GM21367 (cell line): Measurements from ENCODE around the gene ATP6V1B1.

Source experiments
- ATAC-seq: cut with Tn5 transposase; IDR thresholded peaks from one replicate; pipeline ENCODE4 v1.9.1; 2021; ENCODE audit not compliant: unreplicated experiment

The ATP6V1B1 gene

DNA sequence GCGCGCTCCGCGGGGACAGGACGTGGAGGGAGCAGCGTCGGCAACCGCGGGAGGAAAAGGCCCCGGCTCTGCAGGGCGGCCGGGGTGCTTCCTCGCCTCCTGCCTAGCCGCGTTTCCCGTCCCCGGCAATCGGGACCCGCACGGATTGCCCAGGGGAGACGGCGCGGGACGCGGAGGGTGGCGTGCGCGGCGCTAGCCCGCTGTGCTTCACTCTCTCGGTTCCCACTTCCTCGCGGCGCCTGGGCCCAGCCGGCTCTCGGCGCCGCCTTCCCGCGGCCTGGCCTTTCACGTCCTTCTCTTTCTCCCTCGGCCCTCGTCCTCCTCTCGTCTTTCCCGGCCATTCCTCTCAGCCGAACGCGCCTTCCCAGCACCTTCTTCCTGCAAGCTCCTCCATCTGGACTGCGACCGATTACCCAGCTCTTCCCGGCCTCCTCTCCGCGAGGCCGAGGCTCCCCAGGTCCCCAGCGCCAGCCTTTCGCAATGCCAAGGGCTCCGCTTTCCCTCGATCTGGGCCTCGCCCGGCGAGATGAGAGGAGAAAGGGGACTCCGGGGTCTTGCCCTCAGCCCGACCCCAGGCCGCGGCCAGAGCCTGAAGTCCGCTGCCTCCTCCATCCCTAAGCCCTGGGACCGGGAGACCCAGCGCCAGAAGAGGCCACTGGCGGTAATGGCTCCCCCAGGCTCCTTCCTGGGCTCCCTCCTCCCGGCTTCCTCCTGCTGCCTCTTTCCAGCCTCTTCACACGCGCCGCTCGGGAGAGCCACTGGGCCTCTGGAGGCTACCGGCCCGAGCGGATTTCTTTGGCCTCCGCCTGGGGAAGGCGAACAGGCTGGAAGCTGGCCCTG lies 34.3 kb upstream of the ATP6V1B1 start:
- no peak for ATAC-seq

DNA sequence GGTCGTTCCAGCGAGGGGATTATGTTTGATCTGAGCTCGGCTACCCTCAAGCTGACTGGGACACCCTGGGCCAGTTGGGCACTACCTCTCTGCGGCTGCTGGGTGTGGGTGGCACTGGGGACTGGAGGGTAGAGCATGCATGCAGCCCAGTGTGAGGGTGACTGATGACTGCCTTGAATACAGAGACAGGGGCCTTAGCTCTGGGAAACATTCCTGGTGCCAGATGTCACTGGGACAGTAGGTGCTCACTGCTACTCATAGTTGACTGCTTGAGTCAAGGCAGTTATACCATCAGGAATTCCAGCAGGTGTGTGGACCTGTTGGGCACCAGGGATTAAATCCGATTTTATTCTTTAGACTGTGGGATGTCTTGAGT lies 33.6 kb upstream of the ATP6V1B1 start:
- no peak for ATAC-seq

DNA sequence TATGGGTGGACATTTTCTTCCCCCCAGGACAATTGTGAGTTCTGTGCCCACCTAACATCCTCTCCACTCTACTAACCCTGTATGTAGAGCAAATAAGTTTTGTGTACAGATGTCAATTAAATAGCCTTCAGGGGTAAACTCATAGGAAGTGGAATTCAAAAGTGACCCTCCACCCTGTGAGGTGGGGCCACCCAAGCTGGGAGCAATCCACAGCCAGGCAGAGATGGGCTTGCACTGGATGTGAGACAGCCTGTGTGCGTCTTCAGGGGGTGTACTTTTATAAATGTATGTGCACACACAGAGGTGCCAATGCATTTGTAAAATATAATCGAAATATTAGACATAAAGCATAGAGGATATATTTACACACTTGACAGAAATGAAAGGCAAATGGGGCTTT lies 33.1 kb upstream of the ATP6V1B1 start:
- ATAC-seq = no peak

DNA sequence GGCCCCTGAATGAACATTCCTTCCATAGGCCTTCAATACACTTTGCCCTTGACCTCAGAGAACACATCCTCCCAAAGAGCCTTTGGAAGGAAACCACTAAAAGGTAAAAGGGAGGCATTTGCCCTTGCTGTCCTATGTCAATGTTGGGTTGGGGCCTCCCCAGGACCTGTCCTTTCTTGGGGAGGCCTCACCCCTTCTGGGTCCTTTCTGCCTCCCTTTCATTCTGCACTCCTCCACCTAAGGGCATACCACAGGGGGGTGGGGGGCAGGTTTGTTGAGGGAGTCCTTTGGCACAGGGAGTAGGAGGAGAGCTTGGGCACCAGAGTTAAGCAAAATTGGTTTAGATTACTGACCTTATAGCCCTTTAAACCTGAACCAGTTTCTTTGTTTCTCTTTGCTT lies 32.5 kb upstream of the ATP6V1B1 start:
- ATAC-seq = no peak

DNA sequence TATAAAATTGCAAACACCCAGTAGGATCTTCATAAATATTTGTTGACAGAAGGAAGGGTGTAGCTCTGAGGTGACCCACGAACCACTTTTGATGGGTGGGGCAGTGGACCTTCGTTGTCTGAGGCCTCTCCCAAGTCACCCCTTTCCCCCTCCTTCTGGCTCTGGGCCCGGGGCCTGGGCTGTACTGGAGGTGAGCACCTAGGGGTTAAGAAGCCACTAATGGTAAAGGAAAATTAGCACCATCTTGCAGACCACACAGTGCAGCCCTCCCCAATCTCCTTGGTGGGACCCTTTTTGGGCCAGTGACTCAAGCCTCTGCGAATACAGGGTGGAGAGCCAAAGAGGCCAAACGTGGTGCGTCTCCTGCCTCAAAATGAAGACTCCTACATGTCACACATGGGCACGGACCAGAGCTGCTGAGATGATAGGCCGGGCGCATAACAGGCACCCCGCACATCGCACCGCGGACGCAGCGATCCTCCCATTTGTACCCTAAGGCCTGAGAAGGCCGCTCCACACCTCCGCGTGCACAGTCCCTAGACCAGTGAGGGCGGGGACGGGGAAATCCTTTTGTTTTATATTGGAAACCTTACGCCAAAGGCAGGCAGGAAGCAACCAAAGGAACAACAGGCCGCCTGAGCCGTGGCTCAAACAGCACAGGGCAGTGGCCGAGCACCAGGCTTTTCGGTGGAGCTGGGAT lies 31.9 kb upstream of the ATP6V1B1 start:
- no peak for ATAC-seq

DNA sequence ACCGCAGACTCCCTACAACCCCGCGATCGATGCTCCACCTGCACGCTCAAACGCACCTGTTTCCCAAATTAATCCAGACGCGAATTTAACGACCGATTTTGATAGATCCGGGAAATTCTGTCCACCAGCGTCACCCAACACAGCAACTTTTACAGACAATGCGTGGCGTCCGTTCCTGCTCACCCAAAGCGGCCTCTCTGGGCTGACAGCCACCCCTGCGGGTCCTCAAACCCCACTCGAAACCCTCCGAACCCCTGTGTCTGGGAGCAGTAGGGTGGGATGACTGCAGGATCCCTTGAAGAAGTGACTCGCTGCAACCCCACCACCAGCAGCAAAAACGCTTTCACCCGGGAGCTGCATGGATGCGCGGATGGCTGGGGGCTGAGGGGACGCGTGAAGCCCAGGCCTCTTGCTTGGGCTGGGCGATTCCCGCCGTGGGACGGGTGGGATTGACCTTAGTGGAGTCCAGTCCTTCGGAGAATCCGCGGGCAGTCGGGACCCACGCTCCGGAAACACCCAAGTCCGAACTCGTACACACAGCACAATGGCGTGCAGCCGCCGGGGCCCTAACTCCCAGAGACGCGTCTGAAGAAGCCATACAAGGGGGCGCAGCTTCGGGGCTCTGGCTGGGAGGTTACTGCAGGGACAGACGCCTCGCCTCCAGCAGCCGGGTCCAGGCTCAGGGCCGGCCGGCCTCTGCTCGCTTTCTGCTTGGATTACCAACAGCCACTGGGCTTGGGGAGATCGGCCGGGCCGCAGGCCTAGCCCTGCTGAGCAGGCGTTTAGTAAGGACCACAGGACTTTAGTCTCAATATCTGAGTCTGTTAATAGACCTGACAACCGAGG lies 31.1 kb upstream of the ATP6V1B1 start:
- no peak for ATAC-seq

DNA sequence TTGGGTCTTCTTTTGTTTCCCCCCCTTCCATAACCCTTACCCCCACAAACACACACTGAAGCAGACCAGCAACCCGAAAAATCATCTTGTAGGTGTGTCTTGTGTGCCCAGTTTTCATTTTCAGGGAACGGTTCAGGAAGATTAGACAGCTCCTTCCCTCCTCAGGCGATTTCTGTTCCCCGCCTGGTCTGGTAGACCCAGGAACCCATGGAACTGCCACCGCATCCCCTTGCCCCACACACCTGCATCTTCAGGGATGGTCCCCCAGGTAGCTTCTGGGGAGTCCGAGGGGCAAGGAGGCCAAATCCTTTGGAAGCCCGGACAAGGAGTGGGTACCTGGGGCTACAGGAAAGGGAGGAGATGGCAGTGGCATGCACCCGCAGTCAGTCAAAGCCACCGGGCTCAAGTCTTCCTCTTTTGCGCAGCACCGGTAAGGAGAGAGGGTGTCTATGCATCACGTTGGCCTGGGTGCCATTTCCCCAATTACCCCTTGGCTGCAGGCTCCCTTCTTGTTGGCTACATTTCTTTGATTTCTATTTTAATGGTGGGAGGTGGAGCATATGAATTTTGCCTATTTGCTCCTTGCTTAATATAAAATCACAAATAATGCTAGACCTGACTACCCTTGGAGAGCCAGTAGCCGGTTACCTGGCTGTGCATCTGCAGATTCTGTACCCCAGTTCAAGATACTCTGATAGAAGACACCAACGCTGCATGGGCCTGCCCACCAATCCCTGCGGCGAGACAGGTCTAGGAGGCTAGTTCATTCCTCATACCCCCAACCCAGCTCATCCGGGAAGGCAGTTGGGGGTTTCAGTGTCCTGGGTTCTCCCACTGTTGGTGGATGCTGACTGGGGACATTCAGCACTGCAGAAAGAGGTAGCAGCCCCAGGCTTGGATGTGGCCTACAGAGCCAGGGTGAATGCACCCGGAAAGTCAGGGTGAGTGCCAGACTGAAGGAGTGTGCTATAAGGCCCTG lies 30.0 kb upstream of the ATP6V1B1 start:
- ATAC-seq = no peak

DNA sequence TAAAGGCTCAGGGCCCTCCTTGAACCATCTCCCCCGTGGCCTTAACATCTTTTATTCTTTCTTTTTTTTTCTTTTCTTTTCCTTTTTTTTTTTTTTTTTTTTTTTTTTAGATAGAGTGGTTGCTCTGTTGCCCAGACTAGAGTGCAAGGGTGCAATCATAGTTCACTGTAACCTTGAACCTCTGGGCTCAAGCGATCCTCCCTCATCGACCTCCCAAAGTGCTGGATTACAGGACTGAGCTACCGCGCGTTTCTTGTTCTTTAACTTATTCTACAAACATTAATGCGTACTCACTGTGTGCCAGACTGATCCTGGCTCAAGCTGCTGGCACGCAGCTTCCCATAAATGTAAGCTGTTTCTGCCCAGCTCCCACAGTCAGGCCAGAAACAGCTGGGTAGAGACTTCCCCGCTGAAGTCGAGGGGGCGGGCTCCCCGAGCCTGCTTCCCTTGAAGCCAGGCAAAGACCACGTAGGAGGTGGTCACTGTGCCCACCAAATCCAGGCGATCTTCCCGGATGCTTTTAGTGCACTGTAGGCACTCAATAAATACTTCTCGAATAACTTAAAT lies 29.2 kb upstream of the ATP6V1B1 start:
- no peak for ATAC-seq

DNA sequence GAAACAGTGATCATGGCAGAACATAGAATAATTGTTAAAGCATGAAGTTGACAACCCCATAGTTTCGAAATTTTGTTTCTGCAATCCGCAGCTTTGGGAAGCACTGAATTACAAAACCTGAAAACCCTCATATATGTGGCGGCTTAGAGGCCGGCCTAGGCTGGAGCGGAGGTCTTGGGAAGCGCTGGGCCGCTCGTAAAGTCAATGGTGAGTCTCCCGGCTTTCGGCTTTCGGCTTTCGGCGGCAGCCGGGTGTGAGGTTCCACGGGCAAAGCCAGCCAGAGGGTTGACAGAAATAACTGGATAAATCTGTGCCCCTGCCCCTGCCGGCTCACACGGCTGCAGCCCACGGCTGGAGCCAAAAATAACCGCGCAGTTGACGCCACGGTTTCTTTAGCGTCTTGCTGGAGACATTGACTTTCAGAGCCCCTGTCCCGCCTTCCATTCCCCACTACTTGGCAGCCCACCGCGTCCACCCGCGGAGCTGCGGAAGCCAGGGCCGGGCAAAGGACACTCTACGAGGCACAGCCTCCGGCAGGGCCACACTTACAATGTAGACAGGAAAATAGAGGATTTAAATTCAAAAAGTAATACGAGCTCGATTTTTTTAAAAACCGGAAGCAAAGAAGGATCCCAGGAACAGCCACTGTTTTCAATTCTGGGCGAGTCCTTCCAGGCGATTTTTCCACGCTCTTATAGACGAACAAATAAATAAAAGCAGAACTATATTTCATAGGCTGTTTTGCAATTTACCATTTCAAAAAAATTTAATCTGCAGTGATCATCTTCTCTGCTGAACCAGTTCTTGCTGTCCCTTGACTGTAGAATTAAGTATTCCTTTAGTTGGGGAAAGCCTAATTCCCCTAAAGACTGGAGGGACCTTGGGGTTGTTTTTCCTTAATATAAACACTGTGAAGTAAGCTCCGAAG lies 28.3 kb upstream of the ATP6V1B1 start:
- no peak for ATAC-seq

DNA sequence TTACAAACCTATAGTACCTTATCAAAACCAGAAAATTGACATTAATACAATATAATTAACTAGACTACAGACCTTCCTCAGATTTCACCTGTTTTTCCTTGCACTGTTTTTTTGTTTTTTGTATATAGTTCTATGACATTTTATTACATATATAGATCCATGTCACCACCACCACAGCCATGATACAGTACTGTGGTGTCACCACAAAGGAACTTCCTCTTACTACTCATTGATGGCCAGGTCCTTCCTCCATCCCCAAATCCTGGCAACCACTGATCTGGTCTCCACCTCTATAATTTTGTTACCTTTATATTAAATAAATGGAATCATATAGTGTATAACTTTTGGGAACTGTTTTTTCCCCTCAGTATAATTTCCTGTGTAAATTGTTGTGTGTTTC lies 19.4 kb upstream of the ATP6V1B1 start:
- no peak for ATAC-seq

DNA sequence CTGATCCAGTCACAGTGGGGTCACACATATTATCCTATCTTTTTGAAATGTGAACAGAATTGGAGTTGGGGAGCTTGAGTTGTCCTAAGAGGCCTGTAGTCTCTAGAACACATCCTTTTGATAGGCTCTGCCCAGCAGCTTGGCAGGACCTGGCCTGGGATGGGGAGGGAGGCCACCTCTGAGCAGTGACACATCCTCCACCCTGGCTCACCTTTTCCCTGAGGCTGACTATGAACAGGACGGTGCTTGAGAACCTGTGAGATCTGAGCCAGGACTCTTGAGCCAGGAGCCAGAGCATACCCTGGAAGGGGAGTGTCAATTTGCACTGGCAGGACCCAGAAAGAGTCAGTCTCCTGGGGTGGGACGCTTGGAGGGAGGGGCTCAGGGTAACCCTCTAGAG lies 17.7 kb upstream of the ATP6V1B1 start:
- no peak for ATAC-seq

DNA sequence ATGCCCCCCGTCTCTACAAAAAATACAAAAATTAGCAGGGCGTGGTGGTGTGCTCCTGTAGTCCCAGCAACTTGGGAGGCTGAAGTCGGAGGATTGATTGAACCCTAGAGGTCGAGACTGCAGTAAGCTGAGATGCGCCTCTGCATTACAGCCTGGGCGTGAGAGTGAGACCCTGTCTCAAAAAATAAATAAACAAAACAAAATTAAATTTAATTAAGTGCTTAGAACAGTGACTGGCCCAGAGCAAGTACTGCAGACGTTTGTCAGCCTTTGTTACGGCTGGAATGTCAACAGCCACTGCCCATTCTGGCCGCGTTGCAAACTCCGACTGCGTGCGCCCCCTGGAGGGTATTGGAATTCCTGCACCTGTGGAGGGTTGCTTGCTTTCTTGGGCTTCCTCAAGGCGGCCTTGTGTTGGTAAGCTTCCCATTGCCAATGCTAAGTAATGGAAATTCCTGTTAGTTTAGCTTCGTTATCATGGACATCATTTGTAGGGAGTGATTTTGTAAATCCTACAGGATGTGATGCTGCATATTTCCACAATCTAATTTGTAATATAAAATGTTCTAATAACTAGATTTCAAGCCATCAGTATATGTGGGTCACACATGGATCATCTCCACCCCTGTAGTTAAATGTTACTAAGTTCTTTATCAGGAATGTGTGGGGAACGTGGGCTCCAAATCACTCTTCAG lies 15.9 kb upstream of the ATP6V1B1 start:
- ATAC-seq = peak; percentile 71

DNA sequence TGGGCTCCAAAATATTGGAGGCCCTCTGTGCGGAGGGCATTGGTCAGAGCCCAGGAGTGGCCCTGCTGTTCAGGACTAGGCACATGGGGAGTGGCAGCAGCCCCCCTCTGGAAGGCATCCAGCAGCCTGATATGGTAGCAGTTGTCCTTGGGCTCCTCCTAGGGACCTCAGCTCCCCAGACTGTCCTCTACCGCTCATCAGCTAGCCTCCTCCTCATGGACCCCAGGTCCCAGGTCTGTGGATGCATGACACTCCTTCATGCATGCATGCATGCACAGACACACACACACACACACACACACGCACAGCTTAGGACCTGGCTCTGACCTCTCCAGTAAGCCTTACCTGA lies 15.4 kb upstream of the ATP6V1B1 start:
- ATAC-seq = no peak

DNA sequence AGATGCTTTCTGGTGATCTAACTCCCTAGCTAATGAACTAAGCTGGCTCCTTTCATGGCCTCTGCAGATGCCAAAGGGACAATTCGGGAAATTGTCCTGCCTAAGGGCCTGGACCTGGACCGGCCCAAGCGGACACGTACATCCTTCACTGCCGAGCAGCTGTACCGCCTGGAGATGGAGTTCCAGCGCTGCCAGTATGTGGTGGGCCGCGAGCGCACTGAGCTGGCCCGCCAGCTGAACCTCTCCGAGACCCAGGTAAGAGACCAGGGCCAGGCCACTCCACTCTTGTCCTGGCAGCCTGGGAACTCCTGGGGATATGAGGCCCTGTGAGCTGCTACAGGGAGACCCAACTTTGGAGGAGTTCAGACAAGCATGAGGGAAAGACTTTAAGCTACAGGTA lies 14.7 kb upstream of the ATP6V1B1 start:
- no peak for ATAC-seq

DNA sequence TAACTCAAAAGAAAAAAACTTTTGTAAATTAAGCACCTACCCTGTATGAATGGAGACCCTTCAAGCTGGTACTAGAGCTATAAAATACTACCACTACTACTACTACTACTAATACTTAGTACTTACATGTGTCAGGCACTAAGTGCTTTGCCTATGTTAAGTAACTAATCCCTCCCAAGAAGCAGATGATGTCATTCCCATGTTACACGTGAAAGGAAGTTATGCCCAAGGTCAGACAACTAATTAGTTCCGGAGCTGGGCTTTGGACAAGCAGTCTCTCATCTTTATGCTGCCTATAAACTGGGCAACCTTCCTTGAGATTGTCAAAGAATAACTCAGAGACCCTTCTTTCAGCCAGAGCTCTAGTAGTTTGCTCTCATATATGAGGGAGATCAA lies 13.9 kb upstream of the ATP6V1B1 start:
- no peak for ATAC-seq

DNA sequence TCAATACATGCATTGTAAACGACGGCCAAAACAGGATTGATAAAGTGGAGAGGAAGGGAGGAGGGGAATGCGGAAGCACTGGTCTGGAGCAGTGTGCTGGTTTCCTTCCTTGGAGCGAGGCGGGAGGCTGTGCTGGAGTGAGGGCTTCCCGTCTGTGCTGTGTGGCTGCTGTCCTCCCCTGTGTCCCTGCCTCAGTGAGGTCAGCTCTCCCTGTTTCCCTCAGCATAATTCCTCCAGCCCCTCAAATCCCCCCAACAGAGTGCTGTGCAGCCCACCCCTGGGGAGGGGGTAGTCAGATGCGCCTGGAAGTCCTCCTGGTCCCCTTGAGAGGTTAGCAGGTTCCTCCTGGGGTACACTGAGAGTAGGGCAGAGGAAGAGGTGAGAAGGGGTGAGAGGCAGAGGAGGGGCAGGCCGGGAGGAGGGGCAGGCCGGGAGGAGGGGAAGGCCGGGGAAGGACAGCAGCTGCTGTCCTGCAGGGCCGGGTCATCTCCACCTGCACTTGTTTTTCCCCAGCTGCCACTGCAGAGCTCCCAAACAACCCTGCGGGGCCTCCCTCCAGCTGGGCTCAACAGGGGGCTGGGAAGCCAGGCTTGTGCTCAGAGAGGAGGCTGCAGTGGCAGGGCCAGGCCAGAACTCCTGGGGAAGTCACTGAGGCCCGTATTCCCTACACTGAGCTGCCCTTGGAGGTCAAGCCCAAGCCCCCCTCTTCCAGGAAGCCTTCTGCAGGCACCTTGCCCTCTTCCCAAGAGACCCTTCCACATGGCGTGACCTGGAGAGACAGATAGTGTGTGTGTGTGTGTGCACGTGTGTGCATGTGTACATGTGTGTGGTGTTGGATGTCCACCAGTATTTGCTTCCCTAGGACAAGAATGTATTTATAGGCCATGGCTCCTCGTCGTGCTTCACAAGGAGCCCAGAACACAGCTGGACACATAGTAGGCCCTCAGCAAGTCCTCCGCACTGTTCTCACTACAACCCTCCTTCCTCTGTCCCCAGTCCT lies 13.2 kb upstream of the ATP6V1B1 start:
- ATAC-seq = no peak

DNA sequence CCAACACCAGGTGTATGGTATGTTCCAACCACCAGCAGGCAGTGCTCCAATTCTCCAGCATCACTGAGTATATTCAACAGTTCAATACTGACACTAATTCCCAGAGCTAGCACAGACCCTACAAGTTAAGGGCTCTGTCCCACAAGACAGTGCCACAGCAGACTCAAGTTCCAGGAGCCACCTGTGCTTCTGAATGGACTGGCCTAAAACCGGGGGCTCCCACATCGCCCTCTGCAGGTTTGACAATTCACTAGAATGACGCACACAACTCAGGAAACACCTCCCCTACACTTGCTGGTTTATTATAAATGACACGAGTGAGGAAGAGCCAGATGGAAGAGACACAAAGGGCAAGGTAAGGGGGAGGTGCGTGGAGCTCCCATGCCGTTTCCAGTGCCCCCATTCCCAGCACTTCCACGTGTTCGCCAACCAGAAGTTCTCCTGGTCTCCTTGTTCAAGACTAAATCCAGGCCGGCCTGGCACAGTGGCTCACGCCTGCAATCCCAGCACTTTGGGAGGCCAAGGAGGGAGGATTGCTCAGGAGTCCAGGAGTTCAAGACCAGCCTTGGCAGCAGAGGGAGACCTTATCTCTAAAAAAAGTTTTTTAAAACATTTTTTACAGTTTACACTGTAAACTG lies 12.2 kb upstream of the ATP6V1B1 start:
- ATAC-seq = no peak
